Retinal pigment epithelial cell (primary cell): ENCODE data around the gene WNT3.
"Not testable (repeated sequence)": the region's sequence is repeated elsewhere in the genome, so short reads cannot be mapped to it uniquely, and the experiment has no call there.

ENCODE experiments used
- DNase-seq: peaks from one replicate; pipeline ENCODE4 v3.0.0-alpha.2; 2010; ENCODE audit warnings: low read depth
- H3K4me3 ChIP-seq: 2 replicates; pipeline ENCODE4 v1.5.1; 2011; ENCODE audit warnings: mild to moderate bottlenecking, low read length, control low read depth, moderate library complexity
- TF ChIP-seq, protein P1 (sequence below): conservative IDR thresholded peaks from 2 replicates; pipeline ENCODE4 v1.5.1; 2011; ENCODE audit warnings: low read depth, low read length, control low read depth, inconsistent platforms

Gene WNT3

DNA sequence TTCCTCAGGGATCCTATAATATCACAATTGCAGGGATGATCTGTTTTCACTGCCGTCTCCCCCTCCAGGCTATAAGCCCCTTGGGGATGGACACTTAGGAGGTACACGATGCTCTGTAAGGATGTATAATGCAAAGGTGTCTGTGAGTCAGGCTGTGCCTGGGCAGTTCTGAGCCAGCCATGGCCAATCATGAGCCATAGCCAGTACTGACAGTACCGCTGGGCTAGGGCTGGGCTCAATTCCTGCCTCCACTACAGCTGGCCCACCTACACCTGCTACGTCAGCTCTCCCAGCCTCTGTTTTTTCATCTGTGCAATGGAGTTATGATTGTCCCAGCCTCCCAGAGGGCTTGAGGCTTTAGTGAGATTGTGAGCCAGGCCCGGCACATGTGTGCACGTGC is 30.0 kb upstream of the WNT3 start:
- TF ChIP-seq, protein P1, sequence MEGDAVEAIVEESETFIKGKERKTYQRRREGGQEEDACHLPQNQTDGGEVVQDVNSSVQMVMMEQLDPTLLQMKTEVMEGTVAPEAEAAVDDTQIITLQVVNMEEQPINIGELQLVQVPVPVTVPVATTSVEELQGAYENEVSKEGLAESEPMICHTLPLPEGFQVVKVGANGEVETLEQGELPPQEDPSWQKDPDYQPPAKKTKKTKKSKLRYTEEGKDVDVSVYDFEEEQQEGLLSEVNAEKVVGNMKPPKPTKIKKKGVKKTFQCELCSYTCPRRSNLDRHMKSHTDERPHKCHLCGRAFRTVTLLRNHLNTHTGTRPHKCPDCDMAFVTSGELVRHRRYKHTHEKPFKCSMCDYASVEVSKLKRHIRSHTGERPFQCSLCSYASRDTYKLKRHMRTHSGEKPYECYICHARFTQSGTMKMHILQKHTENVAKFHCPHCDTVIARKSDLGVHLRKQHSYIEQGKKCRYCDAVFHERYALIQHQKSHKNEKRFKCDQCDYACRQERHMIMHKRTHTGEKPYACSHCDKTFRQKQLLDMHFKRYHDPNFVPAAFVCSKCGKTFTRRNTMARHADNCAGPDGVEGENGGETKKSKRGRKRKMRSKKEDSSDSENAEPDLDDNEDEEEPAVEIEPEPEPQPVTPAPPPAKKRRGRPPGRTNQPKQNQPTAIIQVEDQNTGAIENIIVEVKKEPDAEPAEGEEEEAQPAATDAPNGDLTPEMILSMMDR: no peak
- no peak overlapping the region for H3K4me3 ChIP-seq
- no peak for DNase-seq

DNA sequence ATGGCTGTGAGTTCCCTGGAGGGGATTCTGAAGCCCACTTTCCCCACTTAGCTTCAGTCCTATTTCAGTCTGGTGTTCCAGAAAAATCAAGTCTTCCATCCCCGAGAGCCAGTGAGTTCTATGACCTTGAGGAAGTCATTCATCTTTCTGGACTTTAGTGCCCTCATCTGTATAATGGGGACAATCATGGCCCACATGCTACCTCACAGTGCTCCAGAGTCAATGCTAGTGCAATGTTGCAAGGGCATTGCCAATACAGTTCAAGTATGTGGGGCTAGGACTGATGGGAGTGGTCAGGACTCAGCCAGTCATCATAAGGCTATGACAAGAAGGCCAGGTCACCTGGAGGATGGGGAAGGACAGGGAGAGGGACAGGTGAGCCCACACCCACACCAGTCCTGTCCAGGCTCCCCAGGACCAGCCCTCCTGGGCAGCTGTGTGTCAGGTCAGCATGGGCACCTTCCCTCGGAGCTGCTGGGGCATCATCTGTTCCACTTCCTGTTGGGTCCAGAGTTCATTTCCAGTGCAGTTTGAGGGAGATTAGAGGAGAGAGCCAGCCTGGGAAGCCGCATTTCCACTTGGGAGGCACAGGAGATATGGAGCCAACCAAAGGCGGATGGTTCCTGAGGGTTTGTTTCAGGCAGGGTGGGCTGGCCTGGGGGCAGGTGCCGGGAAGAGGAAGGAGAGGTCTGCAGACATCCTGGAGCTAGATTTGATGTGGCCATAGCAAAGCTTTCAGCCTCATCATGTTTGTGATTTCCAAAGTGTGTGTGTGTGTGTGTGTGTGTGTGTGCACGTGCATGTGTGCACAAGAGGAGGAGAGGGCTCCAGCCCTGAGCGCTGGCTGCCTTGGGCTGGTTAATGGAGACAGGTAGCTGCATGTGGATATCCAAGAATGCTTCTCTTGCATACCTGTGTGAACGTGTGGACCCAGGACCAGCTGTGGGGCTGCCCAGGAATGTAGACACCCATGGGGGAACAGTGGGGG is 29.0 kb upstream of the WNT3 start:
- TF ChIP-seq, protein P1: no peak
- DNase-seq: no peak
- H3K4me3 ChIP-seq: no peak overlapping the region

DNA sequence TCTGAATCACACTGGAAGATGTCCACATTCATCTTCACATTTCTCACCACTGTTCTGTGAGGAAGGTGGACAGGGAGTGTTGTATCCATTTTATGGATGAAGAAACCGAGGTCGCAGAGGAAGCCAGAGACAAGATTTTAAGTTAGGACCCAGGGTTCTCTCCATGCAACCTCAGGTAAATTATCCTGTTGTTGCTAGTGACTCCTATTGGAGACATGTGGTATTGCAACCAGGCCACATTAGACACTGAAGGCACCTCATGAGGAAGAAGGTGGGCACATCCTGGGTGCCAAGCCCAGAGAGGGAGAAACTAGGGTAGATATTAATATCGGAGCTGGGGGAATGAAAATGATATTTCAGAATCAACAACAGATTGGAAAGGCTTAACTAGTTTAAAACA is 24.3 kb upstream of the WNT3 start:
- DNase-seq: no peak
- TF ChIP-seq, protein P1: peak; percentile 68
- no peak overlapping the region for H3K4me3 ChIP-seq

DNA sequence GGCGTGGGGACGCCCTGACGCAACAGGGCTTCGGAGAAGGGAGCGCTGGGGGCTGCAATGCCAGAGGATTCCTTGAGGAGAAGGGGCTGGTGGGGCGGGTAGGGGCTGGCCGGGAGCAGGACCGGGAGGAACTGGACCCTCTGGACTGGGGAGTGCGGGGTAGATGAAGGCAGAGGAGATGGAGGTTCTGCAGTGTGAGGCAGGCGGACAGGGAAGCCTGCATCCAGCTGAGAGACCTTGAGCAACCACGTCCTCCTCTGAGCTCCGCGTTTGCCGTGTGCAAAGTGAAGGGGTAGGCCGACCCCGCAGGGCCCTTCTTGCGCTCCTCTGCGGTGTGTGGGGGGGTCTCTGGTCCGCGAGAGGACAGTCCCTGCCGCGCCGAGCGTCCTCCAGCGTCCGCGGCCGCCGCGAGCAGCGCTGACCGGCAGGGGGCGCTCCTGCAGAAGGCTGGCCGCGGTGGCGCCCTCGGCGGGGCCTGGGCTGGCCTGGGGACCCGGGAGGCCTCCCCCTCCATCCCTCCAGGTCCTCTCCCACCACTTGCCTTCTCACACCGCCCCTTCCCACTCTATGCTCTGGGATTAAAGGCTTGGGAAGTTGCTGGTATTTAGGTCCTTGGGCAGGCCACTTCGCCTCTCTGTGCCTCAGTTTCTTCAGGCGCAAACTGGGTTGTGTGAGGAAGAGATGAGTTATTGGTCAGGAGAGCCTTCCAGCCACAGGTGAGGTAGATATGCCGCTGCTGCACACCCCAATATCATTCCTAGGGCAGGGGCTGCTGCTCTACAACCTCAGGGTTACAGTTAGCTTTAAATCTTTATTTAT is 23.3 kb upstream of the WNT3 start:
- DNase-seq: no peak
- TF ChIP-seq, protein P1: peak; percentile 59
- H3K4me3 ChIP-seq: peak overlapping the region; percentile 12

DNA sequence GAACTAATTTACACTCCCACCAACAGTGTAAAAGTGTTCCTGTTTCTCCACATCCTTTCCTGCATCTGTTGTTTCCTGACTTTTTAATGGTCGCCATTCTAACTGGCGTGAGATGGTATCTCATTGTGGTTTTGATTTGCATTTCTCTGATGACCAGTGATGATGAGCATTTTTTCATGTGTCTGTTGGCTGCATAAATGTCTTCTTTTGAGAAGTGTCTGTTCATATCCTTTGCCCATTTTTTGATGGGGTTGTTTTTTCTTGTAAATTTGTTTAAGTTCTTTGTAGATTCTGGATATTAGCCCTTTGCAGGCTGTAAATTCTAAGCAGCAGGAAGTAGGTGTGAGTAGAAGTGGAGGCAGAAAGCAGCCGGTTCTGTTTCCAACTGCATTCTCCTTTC is 22.1 kb upstream of the WNT3 start:
- not testable (repeated sequence) for DNase-seq, H3K4me3 ChIP-seq

DNA sequence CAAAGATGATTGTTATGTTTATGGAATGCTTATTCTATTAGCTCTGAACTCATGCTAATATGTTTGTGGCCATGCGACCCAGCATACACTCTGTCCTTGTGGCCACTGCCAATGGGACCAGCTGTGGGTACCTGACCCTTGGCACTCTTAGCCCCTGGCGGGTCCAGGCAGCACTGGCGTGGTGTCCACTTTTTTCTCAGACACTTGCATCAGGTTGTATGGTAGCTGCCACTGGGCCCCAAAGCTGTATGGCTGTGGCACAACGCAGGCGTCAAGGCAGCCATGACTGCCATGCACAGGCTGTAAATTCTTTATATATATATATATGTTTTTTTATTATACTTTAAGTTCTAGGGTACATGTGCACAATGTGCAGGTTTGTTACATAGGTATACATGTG is 20.7 kb upstream of the WNT3 start:
- H3K4me3 ChIP-seq: no peak overlapping the region
- TF ChIP-seq, protein P1: no peak
- no peak for DNase-seq

DNA sequence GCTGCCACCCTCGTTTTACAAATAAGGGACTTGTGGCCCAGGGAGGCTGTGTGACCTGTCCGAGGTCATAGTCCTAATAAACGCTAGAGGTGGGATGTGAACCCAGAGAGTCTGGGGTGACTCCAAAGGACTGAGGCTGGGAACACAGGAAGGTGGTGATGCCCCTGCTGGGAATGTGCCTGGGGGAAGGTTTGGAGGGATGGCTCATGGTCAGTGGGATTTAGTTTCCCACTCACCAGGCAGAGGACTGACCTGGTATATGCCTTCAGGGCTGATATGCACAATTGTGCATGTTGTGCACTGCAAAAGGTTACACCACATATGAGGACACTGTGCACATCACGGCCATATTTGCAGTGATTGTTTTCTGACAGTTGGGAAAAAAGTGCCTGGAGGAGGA is 19.0 kb upstream of the WNT3 start:
- TF ChIP-seq, protein P1: no peak
- DNase-seq: no peak
- no peak overlapping the region for H3K4me3 ChIP-seq
